ENCODE data around the gene DPY19L3.
"Not testable (repeated sequence)": the region's sequence is repeated elsewhere in the genome, so short reads cannot be mapped to it uniquely, and the experiment has no call there.

Gene DPY19L3

GRCh38 chr19:32438751-32439150, 33.2 kb downstream of the DPY19L3 start:
- no peak for DNase-seq (ENCODE audit: low read depth in 2 of 2)

GRCh38 chr19:32442650-32443049, 37.1 kb downstream of the DPY19L3 start:
- DNase-seq (ENCODE audit: low read depth in 2 of 2), result no peak

- DNase-seq (ENCODE audit: low read depth in 2 of 2), result not testable (repeated sequence)
These were observed 42.0 kb downstream of the DPY19L3 start for GRCh38 chr19:32447534-32447933.

- DNase-seq (ENCODE audit: low read depth in 2 of 2), result no peak
These were observed 42.5 kb downstream of the DPY19L3 start for GRCh38 chr19:32448026-32448425.

GRCh38 chr19:32450217-32450616, 44.6 kb downstream of the DPY19L3 start:
- no peak for DNase-seq (ENCODE audit: low read depth in 2 of 2)

- DNase-seq (ENCODE audit: low read depth in 2 of 2), result no peak
These were observed 48.2 kb downstream of the DPY19L3 start for GRCh38 chr19:32453736-32454135.

GRCh38 chr19:32456406-32456805, 50.8 kb downstream of the DPY19L3 start:
- no peak for DNase-seq (ENCODE audit: low read depth in 2 of 2)

- no peak for DNase-seq (ENCODE audit: low read depth in 2 of 2)
These were observed 52.1 kb downstream of the DPY19L3 start for GRCh38 chr19:32457571-32458158.

GRCh38 chr19:32458500-32459123, 53.0 kb downstream of the DPY19L3 start:
- DNase-seq (ENCODE audit: low read depth in 2 of 2), result no peak

- no peak for DNase-seq (ENCODE audit: low read depth in 2 of 2)
These were observed 53.8 kb downstream of the DPY19L3 start for GRCh38 chr19:32459204-32459865.

GRCh38 chr19:32460476-32460875, 54.9 kb downstream of the DPY19L3 start:
- DNase-seq (ENCODE audit: low read depth in 2 of 2), result no peak

- DNase-seq (ENCODE audit: low read depth in 2 of 2), result no peak
These were observed 58.7 kb downstream of the DPY19L3 start for GRCh38 chr19:32464279-32464678.

GRCh38 chr19:32465176-32465575, 59.6 kb downstream of the DPY19L3 start:
- no peak for DNase-seq (ENCODE audit: low read depth in 2 of 2)

- DNase-seq (ENCODE audit: low read depth in 2 of 2), result no peak
These were observed 64.2 kb downstream of the DPY19L3 start for GRCh38 chr19:32469795-32470194.

- DNase-seq (ENCODE audit: low read depth in 2 of 2), result no peak
These were observed 65.5 kb downstream of the DPY19L3 start for GRCh38 chr19:32471095-32471494.

- DNase-seq (ENCODE audit: low read depth in 2 of 2), result no peak
These were observed 66.2 kb downstream of the DPY19L3 start for GRCh38 chr19:32471811-32472210.

GRCh38 chr19:32475141-32476031, 69.8 kb downstream of the DPY19L3 start:
- DNase-seq (ENCODE audit: low read depth in 2 of 2), result no peak

- DNase-seq (ENCODE audit: low read depth in 2 of 2), result no peak
These were observed 70.4 kb downstream of the DPY19L3 start for GRCh38 chr19:32476032-32476350.

- no peak for DNase-seq (ENCODE audit: low read depth in 2 of 2)
These were observed 74.8 kb downstream of the DPY19L3 start for GRCh38 chr19:32480321-32480720.

GRCh38 chr19:32483574-32483973, 78.0 kb downstream of the DPY19L3 start:
- no peak for DNase-seq (ENCODE audit: low read depth in 2 of 2)

- no peak for DNase-seq (ENCODE audit: low read depth in 2 of 2)
These were observed 84.4 kb downstream of the DPY19L3 start for GRCh38 chr19:32489971-32490370.

- no peak for DNase-seq (ENCODE audit: low read depth in 2 of 2)
These were observed 91.8 kb downstream of the DPY19L3 start for GRCh38 chr19:32497391-32497790.

All from stimulated activated CD8-positive, alpha-beta memory T cell treated with anti-CD3 and anti-CD28 coated beads, Interleukin-2, amount 100 ng/mL, for 1 hour (primary cell).